ENCODE data around the gene INTS6.

The INTS6 gene

DNA sequence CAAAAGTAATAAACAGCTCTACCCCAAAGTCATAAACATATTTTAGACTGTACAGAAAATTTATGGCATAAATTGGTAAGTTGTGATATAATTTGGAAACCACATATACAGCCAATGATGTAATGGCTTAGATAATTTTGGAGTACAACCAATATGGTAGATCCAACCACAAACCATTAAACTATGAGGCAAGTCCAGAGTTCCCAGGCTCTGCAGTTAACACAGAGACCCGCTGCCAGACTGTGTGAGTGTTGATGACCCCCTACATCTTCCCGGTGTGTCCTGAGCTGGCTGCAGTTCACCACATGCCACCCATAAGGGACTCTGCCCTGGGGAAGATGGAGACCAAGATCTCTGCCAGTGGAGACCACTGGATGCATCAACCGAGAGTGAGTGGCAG, 123.2 kb downstream of the INTS6 start:
- H3F3A ChIP-seq (ENCODE audit: control insufficient read depth, insufficient read depth), result no peaks in the 10 kb centered on the region
- H3K79me2 ChIP-seq (ENCODE audit: control insufficient read depth, low read length), result no peaks in the 10 kb centered on the region
- H3K27me3 ChIP-seq (ENCODE audit: control insufficient read depth, low read length), result 0 out of 2 replicates have a peak, but pooled peaks cover 4% of the 10 kb centered on the region
- H3K9me3 ChIP-seq (ENCODE audit: control insufficient read depth, insufficient read depth, low read length), result no peaks in the 10 kb centered on the region
- H3K27ac ChIP-seq (ENCODE audit: low read depth, low read length), result no peak overlapping the region
- H3K4me3 ChIP-seq (ENCODE audit: low read length), result no peak overlapping the region
- no peak for TF ChIP-seq EZH2phosphoT487 (IDR thresholded peaks at IDR 0.05; ENCODE audit: borderline replicate concordance, low read length)
- TF ChIP-seq, protein P1, sequence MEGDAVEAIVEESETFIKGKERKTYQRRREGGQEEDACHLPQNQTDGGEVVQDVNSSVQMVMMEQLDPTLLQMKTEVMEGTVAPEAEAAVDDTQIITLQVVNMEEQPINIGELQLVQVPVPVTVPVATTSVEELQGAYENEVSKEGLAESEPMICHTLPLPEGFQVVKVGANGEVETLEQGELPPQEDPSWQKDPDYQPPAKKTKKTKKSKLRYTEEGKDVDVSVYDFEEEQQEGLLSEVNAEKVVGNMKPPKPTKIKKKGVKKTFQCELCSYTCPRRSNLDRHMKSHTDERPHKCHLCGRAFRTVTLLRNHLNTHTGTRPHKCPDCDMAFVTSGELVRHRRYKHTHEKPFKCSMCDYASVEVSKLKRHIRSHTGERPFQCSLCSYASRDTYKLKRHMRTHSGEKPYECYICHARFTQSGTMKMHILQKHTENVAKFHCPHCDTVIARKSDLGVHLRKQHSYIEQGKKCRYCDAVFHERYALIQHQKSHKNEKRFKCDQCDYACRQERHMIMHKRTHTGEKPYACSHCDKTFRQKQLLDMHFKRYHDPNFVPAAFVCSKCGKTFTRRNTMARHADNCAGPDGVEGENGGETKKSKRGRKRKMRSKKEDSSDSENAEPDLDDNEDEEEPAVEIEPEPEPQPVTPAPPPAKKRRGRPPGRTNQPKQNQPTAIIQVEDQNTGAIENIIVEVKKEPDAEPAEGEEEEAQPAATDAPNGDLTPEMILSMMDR (IDR thresholded peaks at IDR 0.05; ENCODE audit: low read depth, low read length, poor library complexity, severe bottlenecking), result no peak
- H3K4me1 ChIP-seq (ENCODE audit: control insufficient read depth, low read length), result peaks cover 8% of the 10 kb centered on the region
- H3K4me2 ChIP-seq (ENCODE audit: low read length), result no peak overlapping the region
- H3K9me2 ChIP-seq (replicated peaks; ENCODE audit: control insufficient read depth, low read length), result no peaks in the 10 kb centered on the region
- H3K36me3 ChIP-seq (ENCODE audit: control insufficient read depth, low read length), result no peaks in the 10 kb centered on the region
- H4K20me1 ChIP-seq (ENCODE audit: control insufficient read depth, insufficient read depth, low read depth, low read length), result no peaks in the 10 kb centered on the region

DNA sequence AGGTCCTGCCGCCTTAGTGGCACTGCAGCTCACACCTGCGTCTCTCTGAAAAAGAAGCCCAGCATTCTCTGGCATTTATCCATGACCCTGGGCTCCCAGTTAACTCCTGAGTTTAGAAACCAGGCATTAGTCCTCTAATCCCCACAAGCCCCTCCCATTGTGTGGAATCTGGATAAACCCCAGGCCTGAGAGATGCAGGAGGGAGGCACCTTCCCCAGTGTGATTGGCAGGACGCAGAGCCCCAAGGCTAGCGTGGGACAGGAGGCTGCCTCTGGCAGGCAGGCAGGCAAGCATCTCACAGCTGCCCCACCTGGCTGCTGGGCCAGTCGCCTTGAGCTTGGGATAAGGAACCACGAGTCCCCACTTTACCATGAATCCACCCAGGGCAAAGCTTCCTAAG, 124.3 kb downstream of the INTS6 start:
- Histone ChIP-seq H3K9me2 (replicated peaks; ENCODE audit: control insufficient read depth, low read length) (no peaks in the 10 kb centered on the region), H3K4me1 (ENCODE audit: control insufficient read depth, low read length) (peaks cover 8% of the 10 kb centered on the region), H3K36me3 (ENCODE audit: control insufficient read depth, low read length) (no peaks in the 10 kb centered on the region), H4K20me1 (ENCODE audit: control insufficient read depth, insufficient read depth, low read depth, low read length) (no peaks in the 10 kb centered on the region), H3K9me3 (ENCODE audit: control insufficient read depth, insufficient read depth, low read length) (no peaks in the 10 kb centered on the region), H3F3A (ENCODE audit: control insufficient read depth, insufficient read depth) (no peaks in the 10 kb centered on the region), H3K27ac (ENCODE audit: low read depth, low read length) (no peak overlapping the region), H3K27me3 (ENCODE audit: control insufficient read depth, low read length) (0 out of 2 replicates have a peak, but pooled peaks cover under 1% of the 10 kb centered on the region), H3K4me2 (ENCODE audit: low read length) (no peak overlapping the region), H3K4me3 (ENCODE audit: low read length) (no peak overlapping the region), H3K79me2 (ENCODE audit: control insufficient read depth, low read length) (no peaks in the 10 kb centered on the region)
- no peak for TF ChIP-seq EZH2phosphoT487 (IDR thresholded peaks at IDR 0.05; ENCODE audit: borderline replicate concordance, low read length)
- TF ChIP-seq, protein P1 (IDR thresholded peaks at IDR 0.05; ENCODE audit: low read depth, low read length, poor library complexity, severe bottlenecking), result no peak

DNA sequence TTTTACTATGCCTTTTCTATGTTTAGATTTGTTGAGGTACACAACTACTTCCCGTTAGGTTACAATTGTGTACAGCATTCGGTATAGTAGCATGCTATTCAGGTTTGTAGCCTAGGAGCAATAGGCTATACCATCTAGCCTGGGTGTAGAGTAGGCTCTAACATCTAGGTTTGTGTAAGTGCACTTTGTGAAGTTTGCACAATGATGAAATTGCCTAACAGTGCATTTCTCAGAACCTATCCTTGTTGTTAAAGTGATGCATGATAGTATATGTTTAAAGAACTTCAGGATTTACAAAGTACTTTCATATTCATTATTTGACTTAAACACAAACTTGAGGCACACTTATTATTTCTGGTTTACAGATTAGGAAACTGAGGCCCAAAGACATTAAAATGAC, 124.9 kb downstream of the INTS6 start:
- Histone ChIP-seq H3F3A (ENCODE audit: control insufficient read depth, insufficient read depth) (no peaks in the 10 kb centered on the region), H3K27ac (ENCODE audit: low read depth, low read length) (no peak overlapping the region), H3K9me3 (ENCODE audit: control insufficient read depth, insufficient read depth, low read length) (no peaks in the 10 kb centered on the region), H3K4me1 (ENCODE audit: control insufficient read depth, low read length) (peaks cover 8% of the 10 kb centered on the region), H3K4me2 (ENCODE audit: low read length) (no peak overlapping the region), H3K36me3 (ENCODE audit: control insufficient read depth, low read length) (no peaks in the 10 kb centered on the region), H4K20me1 (ENCODE audit: control insufficient read depth, insufficient read depth, low read depth, low read length) (no peaks in the 10 kb centered on the region), H3K4me3 (ENCODE audit: low read length) (no peak overlapping the region), H3K79me2 (ENCODE audit: control insufficient read depth, low read length) (no peaks in the 10 kb centered on the region), H3K27me3 (ENCODE audit: control insufficient read depth, low read length) (no peaks in the 10 kb centered on the region), H3K9me2 (replicated peaks; ENCODE audit: control insufficient read depth, low read length) (no peaks in the 10 kb centered on the region)
- TF ChIP-seq EZH2phosphoT487 (IDR thresholded peaks at IDR 0.05; ENCODE audit: borderline replicate concordance, low read length), result no peak
- TF ChIP-seq, protein P1 (IDR thresholded peaks at IDR 0.05; ENCODE audit: low read depth, low read length, poor library complexity, severe bottlenecking), result no peak
